Adrenal gland (tissue), 19 donors: ENCODE results near the gene CCDC90B. TPM values are rescaled to one million over a fixed set of nuclear protein-coding genes. Genes with fewer than 3 reads are reported as not detected.

Source experiments
- DNase-seq, 7 donors: peaks; one replicate each; pipeline ENCODE4 v3.0.0-alpha.2; 2019 to 2020
- H3K27ac ChIP-seq, 5 donors: fragments of 200-600 bp; sonication (generic) in 4 of 5; 1 replicate in 3 of 5; 2 replicates in 2 of 5; pipeline versions ENCODE4 v1.5.1 to v1.8.0; 2016 to 2020; ENCODE audit warnings: mild to moderate bottlenecking in 1 of 5
- H3K27me3 ChIP-seq: fragments of 200-600 bp; 2 replicates; pipeline ENCODE4 v1.8.0; 2021
- H3K36me3 ChIP-seq, 2 donors: fragments of 200-600 bp; replicated peaks in 1 of 2; 1 replicate in 1 of 2; 2 replicates in 1 of 2; pipeline versions ENCODE4 v1.5.1 to v1.8.0; 2018 to 2022
- H3K4me1 ChIP-seq, 2 donors: fragments of 200-600 bp; replicated peaks in 1 of 2; 1 replicate in 1 of 2; 2 replicates in 1 of 2; pipeline versions ENCODE4 v1.5.1 to v1.8.0; 2018 to 2021
- H3K4me3 ChIP-seq, 4 donors: fragments of 200-600 bp; sonication (generic) in 3 of 4; one replicate each; pipeline ENCODE4 v1.5.1; 2016 to 2018
- H3K9me3 ChIP-seq, 3 donors: fragments of 200-600 bp; sonication (generic) in 1 of 3; replicated peaks in 1 of 3; 1 replicate in 2 of 3; 2 replicates in 1 of 3; pipeline versions ENCODE4 v1.5.1 to v1.8.0; 2016 to 2021
- POLR2A ChIP-seq, 2 donors: fragments of 450-650 bp; IDR thresholded peaks; one replicate each; pipeline ENCODE4 v1.6.1; 2017; ENCODE audit warnings: antibody characterized with exemption in 2 of 2, mild to moderate bottlenecking in 2 of 2, moderate library complexity in 1 of 2
- WGBS, 4 donors: extraction: QIAGEN DNeasy Blood & Tissue Kit in 2 of 4; methylation state at CpG; one replicate each; pipeline versions ENCODE4 v1.1.5 to v1.1.7; 2013 to 2017; 5-methylcytosine and 5-hydroxymethylcytosine counted together
- intact Hi-C, 2 donors: fragments of 100-400 bp; cut with DNase I; formaldehyde crosslinking; loops; one replicate each; pipeline versions ENCODE4 v1.14.1 to v1.15.0; 2022 to 2023
- long read RNA-seq, 10 donors: library from polyadenylated mRNA in 3 of 10; unstranded in 2 of 10; stranded (forward) in 1 of 10; transcript quantifications; one replicate each; pipeline ENCODE4 v2.0.0 and lab custom pipeline, GENCODE V29; 2021 to 2026
- polyA plus RNA-seq, 3 donors: library from polyadenylated mRNA; stranded (reverse); fragments of 200-250 nt in 2 of 3; fragments of 350-450 nt in 1 of 3; fragmentation: Illumina TruSeq in 1 of 3; extraction: RNeasy Lipid Tissue Mini Kit (QIAGEN cat#74804) in 1 of 3; gene quantifications; one replicate each; pipeline ENCODE4 v1.2.3, GENCODE V29; 2013 to 2014
- total RNA-seq, 9 donors: library from RNA; depleted of rRNA in 4 of 9; stranded (reverse); fragments of >200 nt in 4 of 9; fragments of 120-200 nt in 1 of 9; fragmentation: NEBNext Ultra II Directional in 1 of 9; extraction: Animal tissue kit (Norgen Biotek cat#: 25700) in 1 of 9; gene quantifications; one replicate each; pipeline versions ENCODE4 v1.1.0 to v1.2.4, GENCODE V29; 2013 to 2023
- TF ChIP-seq, protein P1 (sequence below), 6 experiments: fragments of 450-650 bp in 4 of 6; fragments of 200-600 bp in 2 of 6; sonication (generic) in 1 of 6; IDR thresholded peaks; 1 replicate in 5 of 6; 2 replicates in 1 of 6; pipeline versions ENCODE4 v1.5.1 to v1.8.0; 2016 to 2021; ENCODE audit warnings: antibody characterized with exemption in 6 of 6, mild to moderate bottlenecking in 2 of 6, moderate library complexity in 1 of 6
- donor health status: healthy with polysubstance abuse.
- donor health status: Bipolar disorder and iron deficiency.
- donor health status: DM: yes; HTN: yes; CAD: no.
- donor health status: DM: no; HTN: no; CAD: no.
- donor health status: DM: no; HTN: no; CAD: no.
- donor health status: DM: yes; HTN: yes; CAD: no.

CCDC90B gene, protein sequence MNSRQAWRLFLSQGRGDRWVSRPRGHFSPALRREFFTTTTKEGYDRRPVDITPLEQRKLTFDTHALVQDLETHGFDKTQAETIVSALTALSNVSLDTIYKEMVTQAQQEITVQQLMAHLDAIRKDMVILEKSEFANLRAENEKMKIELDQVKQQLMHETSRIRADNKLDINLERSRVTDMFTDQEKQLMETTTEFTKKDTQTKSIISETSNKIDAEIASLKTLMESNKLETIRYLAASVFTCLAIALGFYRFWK
- 100 to 1,000 TPM in 1 of 9 donors, 10 to 100 TPM in 8; 38.9 to 123 (median 60.1) TPM for total RNA-seq
- 100 to 1,000 TPM in 1 of 3 donors, 10 to 100 TPM in 2; 43.3 to 147 (median 44.6) TPM for polyA plus RNA-seq
- long read RNA-seq, donor 1, full-length matches to known transcripts = 32 of 32 reads
- long read RNA-seq, donor 1, partial matches to known transcripts = 0 of 32 reads
- long read RNA-seq, donor 1, other reads (novel, unspliced or antisense) = 0 of 32 reads
- long read RNA-seq, donor 2, full-length matches to known transcripts = 30 of 41 reads
- long read RNA-seq, donor 2, partial matches to known transcripts = 11 of 41 reads
- long read RNA-seq, donor 2, other reads (novel, unspliced or antisense) = 0 of 41 reads
- long read RNA-seq, donor 3, full-length matches to known transcripts = 41 of 52 reads
- long read RNA-seq, donor 3, partial matches to known transcripts = 6 of 52 reads
- long read RNA-seq, donor 3, other reads (novel, unspliced or antisense) = 5 of 52 reads
- long read RNA-seq, donor 4, full-length matches to known transcripts = 59 of 76 reads
- long read RNA-seq, donor 4, partial matches to known transcripts = 8 of 76 reads
- long read RNA-seq, donor 4, other reads (novel, unspliced or antisense) = 9 of 76 reads
- long read RNA-seq, donor 5, full-length matches to known transcripts = 87 of 103 reads
- long read RNA-seq, donor 5, partial matches to known transcripts = 3 of 103 reads
- long read RNA-seq, donor 5, other reads (novel, unspliced or antisense) = 13 of 103 reads
- long read RNA-seq, donor 6, full-length matches to known transcripts = 29 of 34 reads
- long read RNA-seq, donor 6, partial matches to known transcripts = 2 of 34 reads
- long read RNA-seq, donor 6, other reads (novel, unspliced or antisense) = 3 of 34 reads
- long read RNA-seq, donor 7, full-length matches to known transcripts = 15 of 20 reads
- long read RNA-seq, donor 7, partial matches to known transcripts = 5 of 20 reads
- long read RNA-seq, donor 7, other reads (novel, unspliced or antisense) = 0 of 20 reads
- long read RNA-seq, donor 8, full-length matches to known transcripts = 49 of 59 reads
- long read RNA-seq, donor 8, partial matches to known transcripts = 10 of 59 reads
- long read RNA-seq, donor 8, other reads (novel, unspliced or antisense) = 0 of 59 reads
- long read RNA-seq, donor 9, full-length matches to known transcripts = 29 of 45 reads
- long read RNA-seq, donor 9, partial matches to known transcripts = 11 of 45 reads
- long read RNA-seq, donor 9, other reads (novel, unspliced or antisense) = 5 of 45 reads
- long read RNA-seq, donor 10, full-length matches to known transcripts = 15 of 25 reads
- long read RNA-seq, donor 10, partial matches to known transcripts = 10 of 25 reads
- long read RNA-seq, donor 10, other reads (novel, unspliced or antisense) = 0 of 25 reads

DNA sequence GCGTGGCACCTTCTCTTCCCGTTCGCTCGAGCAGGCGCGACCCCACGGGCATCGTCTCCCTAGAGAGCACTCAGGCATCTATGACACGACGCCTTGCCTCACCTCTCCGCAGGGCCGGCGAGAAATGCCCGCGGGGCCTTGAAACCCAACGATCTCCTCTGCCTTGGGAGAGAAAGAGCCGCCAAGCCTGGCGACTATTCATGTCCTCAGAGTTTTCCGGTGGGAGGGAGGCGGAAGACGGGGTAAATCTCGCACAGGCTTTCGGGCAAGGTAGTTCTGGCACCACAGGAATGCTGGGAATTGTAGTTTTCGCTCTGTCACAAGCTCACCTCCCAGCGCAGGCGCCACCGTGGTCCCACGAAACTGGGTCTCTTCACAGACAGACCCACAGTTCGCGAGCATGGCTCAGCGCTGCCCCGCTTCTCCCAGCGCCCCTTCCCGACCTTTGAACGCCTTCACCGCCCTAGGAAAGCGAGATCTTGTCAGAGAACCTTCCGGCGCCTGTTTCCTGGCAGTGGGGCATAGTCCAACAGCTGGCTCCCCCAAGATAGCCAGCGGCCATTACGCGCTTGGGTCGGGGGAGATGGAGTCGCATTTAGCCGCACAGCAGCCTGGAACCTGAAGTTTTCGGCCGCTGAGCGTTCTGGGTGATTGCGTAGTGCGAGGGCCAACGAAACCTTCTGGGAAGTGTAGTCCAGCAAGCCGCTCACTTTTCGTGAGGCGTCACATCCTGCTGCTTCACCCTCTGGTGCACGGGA is at the start of gene CCDC90B:
CCDC90B (minus strand) TSS at position 597 of the 758 bp plus-strand sequence; CDS start at position 202, 395 bp downstream.
- WGBS, 4 donors = 0% methylated on average over 18 to 55 of the region's 55 CpGs
- DNase-seq = peak; percentile 95 to 99 (median 98)
- TF ChIP-seq, protein P1, sequence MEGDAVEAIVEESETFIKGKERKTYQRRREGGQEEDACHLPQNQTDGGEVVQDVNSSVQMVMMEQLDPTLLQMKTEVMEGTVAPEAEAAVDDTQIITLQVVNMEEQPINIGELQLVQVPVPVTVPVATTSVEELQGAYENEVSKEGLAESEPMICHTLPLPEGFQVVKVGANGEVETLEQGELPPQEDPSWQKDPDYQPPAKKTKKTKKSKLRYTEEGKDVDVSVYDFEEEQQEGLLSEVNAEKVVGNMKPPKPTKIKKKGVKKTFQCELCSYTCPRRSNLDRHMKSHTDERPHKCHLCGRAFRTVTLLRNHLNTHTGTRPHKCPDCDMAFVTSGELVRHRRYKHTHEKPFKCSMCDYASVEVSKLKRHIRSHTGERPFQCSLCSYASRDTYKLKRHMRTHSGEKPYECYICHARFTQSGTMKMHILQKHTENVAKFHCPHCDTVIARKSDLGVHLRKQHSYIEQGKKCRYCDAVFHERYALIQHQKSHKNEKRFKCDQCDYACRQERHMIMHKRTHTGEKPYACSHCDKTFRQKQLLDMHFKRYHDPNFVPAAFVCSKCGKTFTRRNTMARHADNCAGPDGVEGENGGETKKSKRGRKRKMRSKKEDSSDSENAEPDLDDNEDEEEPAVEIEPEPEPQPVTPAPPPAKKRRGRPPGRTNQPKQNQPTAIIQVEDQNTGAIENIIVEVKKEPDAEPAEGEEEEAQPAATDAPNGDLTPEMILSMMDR (IDR thresholded peaks at IDR 0.05) = no peak
- peak; percentile 94 to 99 for TF ChIP-seq POLR2A (IDR thresholded peaks at IDR 0.05)
- peak within 1 kb of the TSS; percentile 70 to 86 (median 76) for H3K4me3 ChIP-seq
- H3K27ac ChIP-seq = peak within 1 kb of the TSS; percentile 93 to 98 (median 95)
- H3K9me3 ChIP-seq = no peaks in the 10 kb centered on the region
- no peaks in the 10 kb centered on the region for H3K36me3 ChIP-seq
- H3K27me3 ChIP-seq = no peaks in the 10 kb centered on the region
- intact Hi-C loops = no loop called here
- H3K4me1 ChIP-seq = peaks cover 11 to 36% of the 10 kb centered on the region in 2 donors

DNA sequence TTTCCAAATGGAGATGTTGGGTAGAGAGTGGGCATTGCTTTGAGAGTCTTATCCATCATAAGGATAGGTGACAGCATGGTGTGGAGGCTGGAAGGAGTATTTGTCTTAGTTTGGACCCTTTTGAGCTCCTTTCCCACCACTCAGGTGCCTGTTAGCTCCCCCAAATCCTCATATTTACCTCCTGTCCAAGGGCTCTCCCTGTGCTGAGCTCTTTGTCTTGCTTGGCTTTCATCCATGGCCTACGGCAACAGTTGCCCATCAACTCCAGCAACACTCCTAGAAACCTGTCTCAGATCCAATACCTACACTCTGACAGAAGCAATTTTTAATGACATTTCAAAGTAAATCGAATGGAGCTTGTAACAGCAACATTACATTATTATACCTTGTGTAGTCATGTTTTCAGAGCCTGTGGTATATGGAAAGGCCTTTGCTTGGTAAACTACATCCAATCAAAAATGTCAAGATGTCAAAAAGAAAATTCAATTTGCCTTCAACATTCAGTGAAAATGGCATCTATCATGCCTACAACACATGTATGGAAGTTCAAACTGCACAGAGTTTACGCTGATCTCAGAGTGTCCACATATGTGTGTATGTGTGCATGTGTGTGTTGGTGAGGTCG is 49.4 kb upstream of the CCDC90B start:
- TF ChIP-seq, protein P1 (IDR thresholded peaks at IDR 0.05) = no peak
- no peak for TF ChIP-seq POLR2A (IDR thresholded peaks at IDR 0.05)
- Histone ChIP-seq H3K36me3 (no peaks in the 10 kb centered on the region), H3K4me1 (peaks cover 5 to 7% of the 10 kb centered on the region in 2 donors), H3K9me3 (no peaks in the 10 kb centered on the region), H3K27me3 (no peaks in the 10 kb centered on the region), H3K4me3 (no peak overlapping the region), H3K27ac (no peak overlapping the region)
- intact Hi-C loops = no loop called here
- 79 to 88% (median 85%) methylated on average over 4 of the region's 4 CpGs for WGBS, 4 donors
- no peak for DNase-seq

DNA sequence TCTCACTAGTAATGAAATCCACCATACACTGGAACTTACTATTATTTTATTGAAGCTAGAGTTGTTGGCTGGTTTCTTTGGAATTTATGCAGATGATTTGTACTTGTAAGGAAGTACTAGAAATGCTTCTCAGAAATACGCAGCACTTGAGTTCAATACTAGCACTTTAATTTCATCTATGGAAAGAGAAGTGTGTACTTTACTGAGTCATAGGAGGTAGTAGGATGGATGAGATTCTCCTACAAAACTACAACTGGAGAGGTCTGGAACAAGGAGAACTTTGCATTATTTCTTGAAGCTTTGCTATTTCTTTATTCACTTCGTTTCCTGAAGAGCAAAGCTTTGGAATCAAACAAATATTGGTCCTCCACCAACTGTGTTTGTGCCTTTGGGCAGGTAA is 44.1 kb upstream of the CCDC90B start:
- no peak overlapping the region for H3K27ac ChIP-seq
- peaks cover 0 to 4% (median 0%) of the 10 kb centered on the region in 3 donors for H3K9me3 ChIP-seq
- TF ChIP-seq POLR2A (IDR thresholded peaks at IDR 0.05) = no peak
- TF ChIP-seq, protein P1 (IDR thresholded peaks at IDR 0.05) = no peak
- 85 to 91% (median 85%) methylated on average over 2 of the region's 2 CpGs for WGBS, 4 donors
- no peaks in the 10 kb centered on the region for H3K36me3 ChIP-seq
- H3K4me3 ChIP-seq = no peak overlapping the region
- peaks cover 5 to 7% of the 10 kb centered on the region in 2 donors for H3K4me1 ChIP-seq
- H3K27me3 ChIP-seq = no peaks in the 10 kb centered on the region
- DNase-seq = no peak
- intact Hi-C loops = no loop called here
